BLaER1 (cell line): ENCODE data around the gene CHAC1.
"Not testable (repeated sequence)": the region's sequence is repeated elsewhere in the genome, so short reads cannot be mapped to it uniquely, and the experiment has no call there.

Experiments
- H3K27ac ChIP-seq: shearing (Covaris generic); formaldehyde crosslinking; 2 replicates; pipeline ENCODE4 v1.8.1; 2022
- H3K27me3 ChIP-seq: shearing (Covaris generic); formaldehyde crosslinking; 2 replicates; pipeline ENCODE4 v1.8.1; 2022
- H3K36me3 ChIP-seq: shearing (Covaris generic); formaldehyde crosslinking; 2 replicates; pipeline ENCODE4 v1.8.1; 2022
- H3K4me1 ChIP-seq: shearing (Covaris generic); formaldehyde crosslinking; 2 replicates; pipeline ENCODE4 v1.8.1; 2022
- H3K4me2 ChIP-seq: shearing (Covaris generic); formaldehyde crosslinking; 2 replicates; pipeline ENCODE4 v1.8.1; 2022
- H3K4me3 ChIP-seq: shearing (Covaris generic); formaldehyde crosslinking; 2 replicates; pipeline ENCODE4 v1.8.1; 2022
- H3K9ac ChIP-seq: shearing (Covaris generic); formaldehyde crosslinking; 2 replicates; pipeline ENCODE4 v1.8.1; 2022
- H3K9me3 ChIP-seq: shearing (Covaris generic); formaldehyde crosslinking; 2 replicates; pipeline ENCODE4 v1.8.1; 2022
- H4K20me1 ChIP-seq: shearing (Covaris generic); formaldehyde crosslinking; 2 replicates; pipeline ENCODE4 v1.8.1; 2022
- Cebpa-rat ChIP-seq: shearing (Covaris generic); IDR thresholded peaks from 2 replicates; pipeline ENCODE4 v1.8.1; 2022

The CHAC1 gene

DNA sequence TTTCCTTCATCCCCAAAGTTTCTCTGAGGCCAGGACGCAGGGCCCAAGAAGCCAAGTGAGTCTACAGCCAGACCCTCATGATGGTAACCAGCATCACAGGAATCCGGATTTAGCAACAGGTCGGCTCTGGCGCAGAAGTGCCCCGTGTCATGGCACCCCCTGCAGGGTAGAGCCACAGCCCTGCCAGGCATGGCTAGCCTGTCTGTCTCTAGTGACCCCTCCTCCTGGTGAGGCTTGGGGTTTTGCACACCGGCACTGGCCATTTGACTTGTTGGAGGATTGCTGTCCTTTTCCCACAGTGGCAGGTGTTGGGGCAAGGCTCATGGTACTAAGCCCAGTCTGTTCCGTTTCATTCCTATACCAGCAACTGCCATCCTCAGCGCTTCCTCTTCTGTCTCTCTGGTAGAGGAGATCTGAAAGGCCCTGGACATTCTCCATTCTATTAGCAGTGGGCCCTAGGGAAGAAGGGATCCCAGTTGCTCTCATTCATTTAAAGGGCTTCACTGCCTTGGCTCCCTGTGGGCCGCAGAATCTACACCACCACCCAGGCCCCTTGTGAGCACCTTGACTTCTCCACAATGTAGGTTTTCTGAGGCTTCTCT lies 9.4 kb upstream of the CHAC1 start:
- Histone ChIP-seq H3K4me1 (peaks cover 54% of the 10 kb centered on the region), H3K36me3 (no peaks in the 10 kb centered on the region)

DNA sequence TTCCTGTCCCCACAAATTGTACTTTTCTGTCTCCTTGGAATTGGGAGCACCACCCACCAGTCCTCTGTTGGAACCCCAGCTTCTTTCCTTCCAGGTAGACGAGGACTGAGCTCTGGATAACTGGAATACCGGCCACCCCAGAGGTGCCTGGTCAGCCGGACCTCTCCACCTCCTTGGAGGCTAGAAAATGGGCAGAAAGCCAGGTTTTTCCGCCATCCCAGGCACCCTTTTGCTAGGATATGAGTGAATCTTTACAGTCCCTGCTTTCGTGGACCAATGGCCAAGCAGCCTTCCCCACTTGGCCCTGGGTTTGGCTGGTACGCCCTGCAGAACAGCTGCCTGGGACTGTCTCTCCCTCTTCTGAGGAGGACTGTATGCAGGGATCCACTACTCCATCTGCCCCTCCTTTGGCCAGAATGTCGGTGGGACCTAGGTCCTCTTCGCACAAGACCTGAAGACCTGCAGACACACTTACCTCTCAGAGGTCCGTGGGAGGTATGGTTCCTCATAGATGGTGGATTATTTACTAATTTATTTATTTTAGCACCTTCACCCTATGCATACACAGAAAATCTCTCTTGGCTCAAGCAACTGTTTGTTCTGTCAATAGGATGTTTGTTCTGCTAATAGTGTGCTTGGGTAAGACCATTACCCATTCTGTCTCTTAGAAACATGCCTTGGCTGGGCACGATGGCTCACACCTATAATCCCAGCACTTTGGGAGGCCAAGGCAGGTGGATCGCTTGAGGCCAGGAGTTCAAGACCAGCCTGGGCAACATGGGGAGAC lies 8.6 kb upstream of the CHAC1 start:
- H3K9me3 ChIP-seq = no peaks in the 10 kb centered on the region
- H3K36me3 ChIP-seq = no peaks in the 10 kb centered on the region
- H3K9ac ChIP-seq = no peak overlapping the region
- H3K27me3 ChIP-seq = no peaks in the 10 kb centered on the region
- peaks cover 54% of the 10 kb centered on the region for H3K4me1 ChIP-seq
- H3K4me3 ChIP-seq = no peak overlapping the region
- H3K4me2 ChIP-seq = no peak overlapping the region
- H4K20me1 ChIP-seq = no peaks in the 10 kb centered on the region
- H3K27ac ChIP-seq = no peak overlapping the region
- no peak for TF ChIP-seq Cebpa-rat

More for the DNA sequence above, 9.4 kb upstream of the CHAC1 start:
- no peaks in the 10 kb centered on the region for H3K9me3 ChIP-seq
- H3K27ac ChIP-seq = no peak overlapping the region
- TF ChIP-seq Cebpa-rat = no peak
- no peaks in the 10 kb centered on the region for H4K20me1 ChIP-seq
- no peak overlapping the region for H3K9ac ChIP-seq
- H3K27me3 ChIP-seq = no peaks in the 10 kb centered on the region
- H3K4me2 ChIP-seq = peak overlapping the region; percentile 98
- H3K4me3 ChIP-seq = no peak overlapping the region

DNA sequence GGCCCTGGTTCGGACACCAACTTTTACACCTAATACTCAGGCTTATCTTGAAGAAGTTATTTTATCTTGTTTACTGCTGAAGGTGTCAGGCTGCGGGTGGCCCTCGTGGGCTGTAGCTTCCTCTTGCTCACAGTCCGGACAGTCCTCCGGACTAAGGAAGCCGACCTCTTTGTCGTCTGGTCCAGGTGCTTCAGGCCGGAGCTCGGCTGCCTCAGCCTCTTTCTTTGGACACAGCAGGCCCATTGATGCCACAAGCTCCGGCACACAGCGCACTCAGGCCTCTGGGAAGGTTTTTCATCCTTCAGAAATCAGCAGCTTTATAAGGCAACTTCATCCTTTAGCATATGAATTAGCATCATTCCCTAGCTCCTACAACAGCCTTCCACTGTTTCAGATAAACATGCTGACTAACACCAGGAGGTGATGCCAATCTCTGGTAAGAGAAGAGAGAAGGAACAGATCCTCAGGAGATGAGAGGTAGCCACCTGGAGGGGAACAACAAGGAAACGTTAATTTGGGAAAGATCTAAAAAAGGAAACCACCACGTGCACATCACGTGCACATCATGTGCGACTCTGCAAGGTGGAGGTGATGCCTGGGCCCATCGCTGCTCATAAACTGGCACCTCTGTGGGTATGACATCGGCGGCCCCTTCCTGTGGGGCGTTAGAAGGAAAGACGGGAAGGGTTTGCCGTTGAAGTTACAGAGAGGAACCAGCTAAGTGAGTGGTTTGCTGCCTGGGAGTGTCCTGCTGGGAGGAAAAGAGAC lies 4.4 kb upstream of the CHAC1 start:
- no peak for TF ChIP-seq Cebpa-rat
- no peak overlapping the region for H3K4me3 ChIP-seq
- no peaks in the 10 kb centered on the region for H3K9me3 ChIP-seq
- no peaks in the 10 kb centered on the region for H3K36me3 ChIP-seq
- no peaks in the 10 kb centered on the region for H3K27me3 ChIP-seq
- no peaks in the 10 kb centered on the region for H4K20me1 ChIP-seq
- H3K27ac ChIP-seq = no peak overlapping the region
- no peak overlapping the region for H3K9ac ChIP-seq
- H3K4me1 ChIP-seq = peaks cover 32% of the 10 kb centered on the region
- peak overlapping the region; percentile 35 for H3K4me2 ChIP-seq

DNA sequence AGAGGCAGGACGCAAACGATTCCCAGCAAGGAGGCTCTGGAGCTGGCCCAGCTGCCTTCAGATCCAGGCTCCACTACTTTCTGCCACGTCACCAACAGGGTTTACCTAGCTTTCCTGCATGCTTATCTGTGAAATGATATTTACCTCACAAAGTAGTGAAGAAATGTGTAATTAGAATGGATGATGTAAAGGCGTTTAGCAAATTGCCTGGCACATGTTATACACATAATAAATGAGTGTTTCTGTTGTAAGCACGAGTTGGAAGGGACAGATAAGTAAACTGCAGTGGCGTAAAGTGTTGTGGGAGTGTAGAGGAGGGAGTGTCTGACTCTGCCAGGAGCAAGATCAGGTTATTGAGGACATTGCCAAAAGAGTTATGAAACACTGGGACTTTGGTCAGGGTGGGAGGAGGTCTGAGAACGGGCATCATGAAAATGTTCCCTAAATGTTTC lies 3.5 kb upstream of the CHAC1 start:
- H3K4me1 ChIP-seq = peaks cover 37% of the 10 kb centered on the region
- H3K36me3 ChIP-seq = peaks cover 1% of the 10 kb centered on the region; the same call in 1 of the 2 replicates
- H3K4me3 ChIP-seq = no peak overlapping the region
- no peak overlapping the region for H3K9ac ChIP-seq
- H4K20me1 ChIP-seq = no peaks in the 10 kb centered on the region; the same call in 1 of the 2 replicates
- no peak overlapping the region for H3K27ac ChIP-seq
- peak overlapping the region; percentile 35; the same call in 1 of the 2 replicates for H3K4me2 ChIP-seq
- no peaks in the 10 kb centered on the region for H3K9me3 ChIP-seq
- no peak for TF ChIP-seq Cebpa-rat
- H3K27me3 ChIP-seq = no peaks in the 10 kb centered on the region

- no peaks in the 10 kb centered on the region for H3K9me3 ChIP-seq
- H3K9ac ChIP-seq = no peak overlapping the region
- H3K4me3 ChIP-seq = no peak overlapping the region
- peaks cover 21% of the 10 kb centered on the region for H3K36me3 ChIP-seq
- peaks cover 57% of the 10 kb centered on the region for H3K4me1 ChIP-seq
- TF ChIP-seq Cebpa-rat = no peak
- H3K27me3 ChIP-seq = no peaks in the 10 kb centered on the region
- peaks cover 19% of the 10 kb centered on the region; the same call in 1 of the 2 replicates for H4K20me1 ChIP-seq
- H3K27ac ChIP-seq = no peak overlapping the region
- H3K4me2 ChIP-seq = peak overlapping the region; percentile 88
These were observed 1.5 kb upstream of the CHAC1 start for GRCh38 chr15:40951764-40952163.

- H3K9ac ChIP-seq = peak overlapping the region; percentile 85
- peak overlapping the region; percentile 88 for H3K4me2 ChIP-seq
- peak overlapping the region; percentile 79 for H3K4me3 ChIP-seq
- peaks cover 26% of the 10 kb centered on the region; the same call in 1 of the 2 replicates for H4K20me1 ChIP-seq
- H3K4me1 ChIP-seq = peaks cover 63% of the 10 kb centered on the region
- H3K9me3 ChIP-seq = no peaks in the 10 kb centered on the region
- no peak for TF ChIP-seq Cebpa-rat
- H3K27me3 ChIP-seq = no peaks in the 10 kb centered on the region
- peaks cover 24% of the 10 kb centered on the region for H3K36me3 ChIP-seq
- peak overlapping the region; percentile 94 for H3K27ac ChIP-seq
These were observed 870 bp upstream of the CHAC1 start for GRCh38 chr15:40952301-40952900.

- H3K36me3 ChIP-seq = peaks cover 24% of the 10 kb centered on the region
- peak overlapping the region; percentile 79 for H3K4me3 ChIP-seq
- no peaks in the 10 kb centered on the region for H3K27me3 ChIP-seq
- peaks cover 34% of the 10 kb centered on the region; the same call in 1 of the 2 replicates for H4K20me1 ChIP-seq
- H3K27ac ChIP-seq = peak overlapping the region; percentile 94
- TF ChIP-seq Cebpa-rat = no peak
- H3K9ac ChIP-seq = peak overlapping the region; percentile 85
- no peaks in the 10 kb centered on the region for H3K9me3 ChIP-seq
- H3K4me1 ChIP-seq = peaks cover 70% of the 10 kb centered on the region
- peak overlapping the region; percentile 88 for H3K4me2 ChIP-seq
These were observed 423 bp downstream of the CHAC1 start for GRCh38 chr15:40953713-40954074.

DNA sequence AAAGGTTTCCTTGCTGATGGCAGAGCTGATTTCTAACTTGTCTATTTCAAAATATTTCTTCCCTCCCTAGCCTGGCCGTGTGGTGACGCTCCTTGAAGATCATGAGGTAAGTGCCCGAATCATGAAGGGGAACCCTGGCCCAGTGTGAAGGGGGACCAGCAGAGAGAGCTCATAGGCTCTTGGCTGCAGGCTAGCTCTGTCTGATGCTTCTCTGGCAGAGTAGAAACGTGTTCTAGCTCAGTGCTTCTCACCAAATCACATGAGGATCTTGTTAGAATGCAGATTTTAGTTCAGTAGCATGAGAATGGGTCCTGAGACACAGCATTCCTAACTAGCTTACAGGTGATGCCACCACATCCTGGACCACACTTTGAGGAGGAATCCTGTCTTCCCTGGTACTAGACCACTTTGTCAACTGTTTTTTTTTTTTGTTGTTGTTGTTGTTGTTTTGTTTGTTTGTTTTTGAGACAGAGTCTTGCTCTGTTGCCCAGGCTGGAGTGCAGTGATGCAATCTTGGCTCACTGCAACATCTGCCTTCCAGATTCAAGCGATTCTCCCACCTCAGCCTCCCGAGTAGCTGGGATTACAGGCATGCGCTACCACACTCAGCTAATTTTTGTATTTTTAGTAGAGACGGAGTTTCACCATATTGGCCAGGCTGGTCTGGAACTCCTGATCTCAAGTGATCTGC lies 1.0 kb downstream of the CHAC1 start:
- Histone ChIP-seq H3K27ac (peak overlapping the region; percentile 94), H3K4me1 (peaks cover 64% of the 10 kb centered on the region), H3K4me2 (peak overlapping the region; percentile 88)

More for the DNA sequence above, 1.0 kb downstream of the CHAC1 start:
- H3K27me3 ChIP-seq, H3K9me3 ChIP-seq: not testable (repeated sequence)
- Histone ChIP-seq H3K4me3 (peak overlapping the region; percentile 79), H4K20me1 (peaks cover 34% of the 10 kb centered on the region; the same call in 1 of the 2 replicates), H3K9ac (peak overlapping the region; percentile 85), H3K36me3 (peaks cover 24% of the 10 kb centered on the region)
